ENCODE measurements around the gene RMP24.

RMP24 gene

GRCh38 chr18:35972197-35973000 lies at the start of gene RMP24:
Gene RMP24, plus strand, starts transcription at chr18:35972679.
- H3K4me3 ChIP-seq (ENCODE audit: low read depth, low read length), result peak within 1 kb of the TSS; percentile 91
- DNase-seq (ENCODE audit: low read depth), result peak; percentile 86

GRCh38 chr18:35923939-35924684 lies 48.4 kb upstream of the RMP24 start:
- DNase-seq (ENCODE audit: low read depth), result no peak
- H3K4me3 ChIP-seq (ENCODE audit: low read depth, low read length), result no peak overlapping the region

- no peak for DNase-seq (ENCODE audit: low read depth)
These were observed 45.6 kb upstream of the RMP24 start for GRCh38 chr18:35926884-35927283.

GRCh38 chr18:35927430-35927829 lies 45.0 kb upstream of the RMP24 start:
- no peak for DNase-seq (ENCODE audit: low read depth)
- H3K4me3 ChIP-seq (ENCODE audit: low read depth, low read length), result no peak overlapping the region

More at GRCh38 chr18:35926884-35927283, 45.6 kb upstream of the RMP24 start:
- no peak overlapping the region for H3K4me3 ChIP-seq (ENCODE audit: low read depth, low read length)

- no peak for DNase-seq (ENCODE audit: low read depth)
- H3K4me3 ChIP-seq (ENCODE audit: low read depth, low read length), result no peak overlapping the region
These were observed 38.5 kb upstream of the RMP24 start for GRCh38 chr18:35933982-35934381.

GRCh38 chr18:35934891-35935290 lies 37.6 kb upstream of the RMP24 start:
- DNase-seq (ENCODE audit: low read depth), result no peak
- H3K4me3 ChIP-seq (ENCODE audit: low read depth, low read length), result no peak overlapping the region

GRCh38 chr18:35935805-35936204 lies 36.7 kb upstream of the RMP24 start:
- H3K4me3 ChIP-seq (ENCODE audit: low read depth, low read length), result no peak overlapping the region
- DNase-seq (ENCODE audit: low read depth), result no peak

GRCh38 chr18:35936951-35937350 lies 35.5 kb upstream of the RMP24 start:
- no peak overlapping the region for H3K4me3 ChIP-seq (ENCODE audit: low read depth, low read length)
- no peak for DNase-seq (ENCODE audit: low read depth)

GRCh38 chr18:35938158-35938557 lies 34.3 kb upstream of the RMP24 start:
- DNase-seq (ENCODE audit: low read depth), result no peak
- no peak overlapping the region for H3K4me3 ChIP-seq (ENCODE audit: low read depth, low read length)

GRCh38 chr18:35938562-35938961 lies 33.9 kb upstream of the RMP24 start:
- DNase-seq (ENCODE audit: low read depth), result no peak
- H3K4me3 ChIP-seq (ENCODE audit: low read depth, low read length), result no peak overlapping the region

- no peak for DNase-seq (ENCODE audit: low read depth)
- H3K4me3 ChIP-seq (ENCODE audit: low read depth, low read length), result no peak overlapping the region
These were observed 33.3 kb upstream of the RMP24 start for GRCh38 chr18:35939138-35939537.

- H3K4me3 ChIP-seq (ENCODE audit: low read depth, low read length), result no peak overlapping the region
- no peak for DNase-seq (ENCODE audit: low read depth)
These were observed 31.2 kb upstream of the RMP24 start for GRCh38 chr18:35941299-35941698.

- H3K4me3 ChIP-seq (ENCODE audit: low read depth, low read length), result no peak overlapping the region
- no peak for DNase-seq (ENCODE audit: low read depth)
These were observed 30.3 kb upstream of the RMP24 start for GRCh38 chr18:35942133-35942532.

- H3K4me3 ChIP-seq (ENCODE audit: low read depth, low read length), result no peak overlapping the region
- no peak for DNase-seq (ENCODE audit: low read depth)
These were observed 29.8 kb upstream of the RMP24 start for GRCh38 chr18:35942661-35943060.

GRCh38 chr18:35948080-35948479 lies 24.4 kb upstream of the RMP24 start:
- no peak overlapping the region for H3K4me3 ChIP-seq (ENCODE audit: low read depth, low read length)
- DNase-seq (ENCODE audit: low read depth), result no peak

- DNase-seq (ENCODE audit: low read depth), result no peak
These were observed 23.4 kb upstream of the RMP24 start for GRCh38 chr18:35949090-35949489.

GRCh38 chr18:35949903-35950627 lies 22.4 kb upstream of the RMP24 start:
- peak; percentile 9 for DNase-seq (ENCODE audit: low read depth)
- peak overlapping the region; percentile 61 for H3K4me3 ChIP-seq (ENCODE audit: low read depth, low read length)

More at GRCh38 chr18:35949090-35949489, 23.4 kb upstream of the RMP24 start:
- H3K4me3 ChIP-seq (ENCODE audit: low read depth, low read length), result no peak overlapping the region

- no peak for DNase-seq (ENCODE audit: low read depth)
- H3K4me3 ChIP-seq (ENCODE audit: low read depth, low read length), result peak overlapping the region; percentile 61
These were observed 21.9 kb upstream of the RMP24 start for GRCh38 chr18:35950628-35950982.

GRCh38 chr18:35953688-35954087 lies 18.8 kb upstream of the RMP24 start:
- H3K4me3 ChIP-seq (ENCODE audit: low read depth, low read length), result no peak overlapping the region
- DNase-seq (ENCODE audit: low read depth), result no peak

GRCh38 chr18:35956226-35956625 lies 16.3 kb upstream of the RMP24 start:
- no peak overlapping the region for H3K4me3 ChIP-seq (ENCODE audit: low read depth, low read length)
- DNase-seq (ENCODE audit: low read depth), result no peak
